HepG2 (cell line): ENCODE measurements around the gene CASD1. TPM values are rescaled to one million over a fixed set of nuclear protein-coding genes. Genes with fewer than 3 reads are reported as not detected.

ENCODE experiments used
- ATAC-seq: fragments of 200-7000 bp; cut with Tn5 transposase; 3 replicates; pipeline ENCODE4 v1.9.1; 2020; ENCODE audit warnings: mild to moderate bottlenecking, moderate library complexity
- BruUV-seq: library from RNA; stranded (reverse); fragments of 400-500 nt; replicated peaks from 2 replicates; lab custom pipeline; 2021; lab: Mats Ljungman, UMichigan
- CTCF ChIA-PET: fragments of 300-600 bp; formaldehyde crosslinking; extraction: SDS; loops from one replicate; lab custom pipeline; 2021; ENCODE audit warnings: low total read pairs, inconsistent platforms, low intra/inter-chr PET ratio; lab: Yijun Ruan, JAX
- POLR2A ChIA-PET: fragments of 350-600 bp; sonication (Branson Sonifier 250); formaldehyde crosslinking; loops from one replicate; lab custom pipeline; 2020; ENCODE audit warnings: antibody characterized with exemption, inconsistent platforms; lab: Yijun Ruan, JAX
- DNase-seq: peaks from one replicate; pipeline ENCODE4 v3.0.0-alpha.2; 2015; ENCODE audit warnings: low spot score
- FAIRE-seq: peaks from 3 replicates; lab custom pipeline; 2011; peaks lifted over from hg19 to GRCh38; lab: Jason Lieb, UNC
- H2AFZ ChIP-seq: one replicate; pipeline ENCODE4 v1.6.1; 2011; ENCODE audit warnings: low read length, inconsistent platforms
- H3K27ac ChIP-seq: fragments of 300-600 bp; 3 replicates; pipeline ENCODE4 v1.8.0; 2011; ENCODE audit warnings: mixed run types, mild to moderate bottlenecking, mixed read lengths, low read length, inconsistent platforms; ENCODE audit not compliant: insufficient read depth; ENCODE audit errors: extremely low read length
- H3K27me3 ChIP-seq, 2 experiments: fragments of 200-600 bp in 1 of 2; 2 replicates in 1 of 2; 3 replicates in 1 of 2; pipeline versions ENCODE4 v1.6.0 to v1.8.0; 2011; ENCODE audit warnings: low read length in 2 of 2, mild to moderate bottlenecking in 2 of 2, moderate library complexity in 2 of 2, inconsistent platforms in 1 of 2; ENCODE audit not compliant: insufficient read depth in 2 of 2, control insufficient read depth in 1 of 2
- H3K36me3 ChIP-seq, 2 experiments: fragments of 200-600 bp in 1 of 2; replicated peaks in 1 of 2; 2 replicates in 1 of 2; 3 replicates in 1 of 2; pipeline versions ENCODE4 v1.5.1 to v1.8.0; 2011; ENCODE audit warnings: low read length in 2 of 2, inconsistent platforms in 1 of 2; ENCODE audit not compliant: insufficient read depth in 2 of 2, control insufficient read depth in 1 of 2
- H3K4me1 ChIP-seq: 2 replicates; pipeline ENCODE4 v1.5.1; 2012; ENCODE audit warnings: low read length, inconsistent platforms; ENCODE audit not compliant: insufficient read depth
- H3K4me2 ChIP-seq: 2 replicates; pipeline ENCODE4 v1.6.0; 2011; ENCODE audit warnings: low read depth, low read length, inconsistent platforms
- H3K4me3 ChIP-seq, 3 experiments: fragments of 200-600 bp in 1 of 3; sonication (generic), shearing (Covaris generic) in 1 of 3; replicated peaks in 1 of 3; 2 replicates each; pipeline ENCODE4 v1.5.1; 2011 to 2016; ENCODE audit warnings: low read length in 3 of 3, inconsistent platforms in 2 of 3, low read depth in 2 of 3, mild to moderate bottlenecking in 2 of 3, control low read depth in 1 of 3, mixed read lengths in 1 of 3; ENCODE audit not compliant: insufficient read depth in 1 of 3
- H3K79me2 ChIP-seq: one replicate; pipeline ENCODE4 v1.6.1; 2011; ENCODE audit warnings: low read length, inconsistent platforms; ENCODE audit not compliant: insufficient read depth
- H3K9ac ChIP-seq: 2 replicates; pipeline ENCODE4 v1.6.0; 2011; ENCODE audit warnings: mild to moderate bottlenecking, low read depth, low read length, inconsistent platforms; ENCODE audit not compliant: insufficient read depth
- H3K9me3 ChIP-seq: 2 replicates; pipeline ENCODE4 v1.5.1; 2012; ENCODE audit warnings: mild to moderate bottlenecking, low read length
- H4K20me1 ChIP-seq: 2 replicates; pipeline ENCODE4 v1.6.0; 2011; ENCODE audit warnings: inconsistent platforms, mild to moderate bottlenecking, low read length, moderate library complexity; ENCODE audit not compliant: insufficient read depth
- HNRNPH1 ChIP-seq: fragments of 200-400 bp; formaldehyde crosslinking; optimal IDR thresholded peaks from 2 replicates; pipeline ENCODE3; 2017; ENCODE audit warnings: mild to moderate bottlenecking, low read depth, low read length
- MTF2 ChIP-seq: sonication (generic); formaldehyde crosslinking; IDR thresholded peaks from 2 replicates; pipeline ENCODE4 v1.5.0; 2020; ENCODE audit warnings: missing genetic modification reagents, borderline replicate concordance
- SMARCE1 ChIP-seq: fragments of 450-650 bp; IDR thresholded peaks from 2 replicates; pipeline ENCODE4 v1.6.1; 2017; ENCODE audit warnings: borderline replicate concordance
- SRSF9 ChIP-seq: fragments of 200-400 bp; formaldehyde crosslinking; IDR thresholded peaks from 2 replicates; pipeline ENCODE4 v1.6.1; 2018; ENCODE audit warnings: borderline replicate concordance, mild to moderate bottlenecking, low read depth, low read length; ENCODE audit not compliant: insufficient read depth, poor library complexity, severe bottlenecking
- TBX2 ChIP-seq: sonication (generic); formaldehyde crosslinking; IDR thresholded peaks from 2 replicates; pipeline ENCODE4 v1.5.0; 2020; ENCODE audit warnings: missing genetic modification reagents, mild to moderate bottlenecking, borderline replicate concordance
- THAP11 ChIP-seq: IDR thresholded peaks from 2 replicates; pipeline ENCODE4 v1.6.1; 2016; ENCODE audit warnings: missing biosample characterization, missing genetic modification reagents
- YEATS4 ChIP-seq: sonication (generic); formaldehyde crosslinking; IDR thresholded peaks from 2 replicates; pipeline ENCODE4 v1.4.0; 2020; ENCODE audit warnings: missing genetic modification reagents, borderline replicate concordance
- ZBTB1 ChIP-seq: sonication (generic); formaldehyde crosslinking; IDR thresholded peaks from 2 replicates; pipeline ENCODE4 v1.4.0; 2020; ENCODE audit warnings: missing genetic modification reagents, borderline replicate concordance
- ZNF33B ChIP-seq: sonication (generic); formaldehyde crosslinking; IDR thresholded peaks from 2 replicates; pipeline ENCODE4 v1.5.1; 2020; ENCODE audit warnings: mild to moderate bottlenecking, missing genetic modification reagents
- WGBS: methylation state at CpG from one replicate; pipeline ENCODE4 v1.1.6; 2017; ENCODE audit warnings: low lambda C conversion rate; 5-methylcytosine and 5-hydroxymethylcytosine counted together
- in situ Hi-C: cut with HindIII; loops from 2 replicates; pipeline ENCODE4 v1.10.0; 2017; ENCODE audit warnings: low pct_unique_long_range_greater_than_20kb; ENCODE audit not compliant: extremely low pct_ligation_motif_present
- intact Hi-C: fragments of 100-400 bp; cut with micrococcal nuclease; formaldehyde crosslinking; loops from one replicate; pipeline ENCODE4 v1.10.0; 2022; ENCODE audit not compliant: unreplicated experiment
- polyA plus RNA-seq, 8 experiments: library from polyadenylated mRNA; depleted of rRNA in 3 of 8; stranded (reverse) in 7 of 8; unstranded in 1 of 8; fragments of >200 nt; fragmentation: Illumina TruSeq in 4 of 8; extraction: Trizol in 4 of 8; gene quantifications; 2 replicates each; pipeline versions ENCODE4 v1.2.1 to v1.2.3, GENCODE V29; 2011 to 2016; ENCODE audit warnings: low read depth in 4 of 8, missing spikeins in 1 of 8, mixed read lengths in 1 of 8; ENCODE audit not compliant: insufficient read depth in 1 of 8
- total RNA-seq, 5 experiments: library from RNA; depleted of rRNA; stranded (reverse); fragments of >200 nt; fragmentation: Illumina TruSeq; extraction: Trizol; gene quantifications; 2 replicates each; pipeline ENCODE4 v1.2.3, GENCODE V29; 2016; ENCODE audit warnings: low read depth in 1 of 5
- TF ChIP-seq, protein P1 (sequence below): sonication (generic); formaldehyde crosslinking; IDR thresholded peaks from 2 replicates; pipeline ENCODE4 v1.8.0; 2022; ENCODE audit warnings: mild to moderate bottlenecking, missing genetic modification reagents, moderate library complexity
- TF ChIP-seq, protein P2 (sequence below): sonication (generic); formaldehyde crosslinking; IDR thresholded peaks from 2 replicates; pipeline ENCODE4 v1.4.0; 2020; ENCODE audit warnings: mild to moderate bottlenecking, missing genetic modification reagents
- TF ChIP-seq, protein P3 (sequence below): sonication (generic); formaldehyde crosslinking; IDR thresholded peaks from 2 replicates; pipeline ENCODE4 v1.4.0; 2020; ENCODE audit warnings: mild to moderate bottlenecking, missing genetic modification reagents

CASD1 gene
- total and polyA plus RNA-seq, 2 of the 13 experiments (the other 11 are each of a cell fraction or from before 2014, with no cell fraction given): 22.9 to 32.6 TPM

DNA sequence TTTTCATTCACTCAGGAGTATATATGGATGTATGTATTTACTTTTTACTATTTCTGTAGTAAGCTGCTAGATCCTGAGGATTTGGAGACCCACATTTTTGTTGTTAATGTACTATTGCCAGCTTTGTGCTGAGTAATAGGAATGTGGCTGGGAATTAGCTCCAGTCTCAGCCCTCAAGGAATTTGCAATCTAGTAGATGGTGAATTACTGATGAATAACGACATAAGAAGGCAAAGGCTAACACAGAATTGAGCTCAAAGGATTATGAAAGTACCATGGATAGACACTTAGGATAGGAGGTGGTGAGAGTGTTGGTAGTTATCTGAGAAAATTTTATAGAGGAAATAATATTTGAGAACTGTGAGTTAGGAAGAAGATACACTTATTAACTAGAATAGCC is 19.9 kb downstream of the CASD1 start (continued):
- TF ChIP-seq TBX2 (CRISPR knock-in tag) (no peak), SRSF9 (no peak)
- TF ChIP-seq, protein P1, sequence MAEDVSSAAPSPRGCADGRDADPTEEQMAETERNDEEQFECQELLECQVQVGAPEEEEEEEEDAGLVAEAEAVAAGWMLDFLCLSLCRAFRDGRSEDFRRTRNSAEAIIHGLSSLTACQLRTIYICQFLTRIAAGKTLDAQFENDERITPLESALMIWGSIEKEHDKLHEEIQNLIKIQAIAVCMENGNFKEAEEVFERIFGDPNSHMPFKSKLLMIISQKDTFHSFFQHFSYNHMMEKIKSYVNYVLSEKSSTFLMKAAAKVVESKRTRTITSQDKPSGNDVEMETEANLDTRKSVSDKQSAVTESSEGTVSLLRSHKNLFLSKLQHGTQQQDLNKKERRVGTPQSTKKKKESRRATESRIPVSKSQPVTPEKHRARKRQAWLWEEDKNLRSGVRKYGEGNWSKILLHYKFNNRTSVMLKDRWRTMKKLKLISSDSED (CRISPR knock-in tag): no peak
- TF ChIP-seq, all 625 proteins: peak for 0

DNA sequence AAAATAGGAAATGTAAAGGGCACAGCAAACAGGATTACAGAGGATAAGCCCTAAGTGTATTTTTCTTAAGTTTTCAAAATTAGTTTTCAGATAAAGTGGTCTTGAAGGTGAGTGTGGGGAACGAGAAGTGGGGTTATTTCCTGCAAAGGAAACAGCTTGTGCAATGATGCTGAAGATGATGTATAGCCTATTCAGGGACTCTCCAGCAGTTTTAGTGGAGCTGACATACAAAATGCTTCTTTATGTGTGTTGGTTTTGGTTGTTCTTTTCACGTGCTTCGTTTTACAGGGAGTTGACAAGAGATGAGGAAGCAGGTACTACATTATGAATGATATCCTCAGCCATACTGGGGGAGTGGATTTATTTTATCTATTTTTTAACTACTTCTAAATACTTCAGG is 20.5 kb downstream of the CASD1 start:
- no peaks in the 10 kb centered on the region for H3K79me2 ChIP-seq
- 96% methylated on average over 3 of the region's 3 CpGs for WGBS
- H4K20me1 ChIP-seq: no peaks in the 10 kb centered on the region
- H2AFZ ChIP-seq: no peak overlapping the region
- no peak for ATAC-seq
- POLR2A ChIA-PET: no interaction called here
- H3K36me3 ChIP-seq: peaks cover 6 to 42% of the 10 kb centered on the region in 2 experiments; a peak in 4 of 5 replicates
- H3K9ac ChIP-seq: no peak overlapping the region
- no peak overlapping the region for H3K27ac ChIP-seq
- no peaks in the 10 kb centered on the region for H3K9me3 ChIP-seq
- CTCF ChIA-PET: no interaction called here
- BruUV-seq: no TSS peak
- H3K4me3 ChIP-seq: no peak overlapping the region
- H3K4me1 ChIP-seq: no peaks in the 10 kb centered on the region
- no peak for DNase-seq
- no peak overlapping the region for H3K4me2 ChIP-seq
- H3K27me3 ChIP-seq: no peaks in the 10 kb centered on the region
- in situ Hi-C loops: no loop called here
- FAIRE-seq: no peak
- intact Hi-C loops: no loop called here
- TF ChIP-seq, protein P2, sequence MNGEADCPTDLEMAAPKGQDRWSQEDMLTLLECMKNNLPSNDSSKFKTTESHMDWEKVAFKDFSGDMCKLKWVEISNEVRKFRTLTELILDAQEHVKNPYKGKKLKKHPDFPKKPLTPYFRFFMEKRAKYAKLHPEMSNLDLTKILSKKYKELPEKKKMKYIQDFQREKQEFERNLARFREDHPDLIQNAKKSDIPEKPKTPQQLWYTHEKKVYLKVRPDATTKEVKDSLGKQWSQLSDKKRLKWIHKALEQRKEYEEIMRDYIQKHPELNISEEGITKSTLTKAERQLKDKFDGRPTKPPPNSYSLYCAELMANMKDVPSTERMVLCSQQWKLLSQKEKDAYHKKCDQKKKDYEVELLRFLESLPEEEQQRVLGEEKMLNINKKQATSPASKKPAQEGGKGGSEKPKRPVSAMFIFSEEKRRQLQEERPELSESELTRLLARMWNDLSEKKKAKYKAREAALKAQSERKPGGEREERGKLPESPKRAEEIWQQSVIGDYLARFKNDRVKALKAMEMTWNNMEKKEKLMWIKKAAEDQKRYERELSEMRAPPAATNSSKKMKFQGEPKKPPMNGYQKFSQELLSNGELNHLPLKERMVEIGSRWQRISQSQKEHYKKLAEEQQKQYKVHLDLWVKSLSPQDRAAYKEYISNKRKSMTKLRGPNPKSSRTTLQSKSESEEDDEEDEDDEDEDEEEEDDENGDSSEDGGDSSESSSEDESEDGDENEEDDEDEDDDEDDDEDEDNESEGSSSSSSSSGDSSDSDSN (CRISPR knock-in tag): no peak
- no peak for TF ChIP-seq YEATS4 (CRISPR knock-in tag)
- TF ChIP-seq HNRNPH1: no peak
- TF ChIP-seq ZNF33B (CRISPR knock-in tag): no peak
- no peak for TF ChIP-seq THAP11 (CRISPR knock-in tag)
- TF ChIP-seq SMARCE1: no peak
- no peak for TF ChIP-seq MTF2 (CRISPR knock-in tag)
- TF ChIP-seq, protein P3, sequence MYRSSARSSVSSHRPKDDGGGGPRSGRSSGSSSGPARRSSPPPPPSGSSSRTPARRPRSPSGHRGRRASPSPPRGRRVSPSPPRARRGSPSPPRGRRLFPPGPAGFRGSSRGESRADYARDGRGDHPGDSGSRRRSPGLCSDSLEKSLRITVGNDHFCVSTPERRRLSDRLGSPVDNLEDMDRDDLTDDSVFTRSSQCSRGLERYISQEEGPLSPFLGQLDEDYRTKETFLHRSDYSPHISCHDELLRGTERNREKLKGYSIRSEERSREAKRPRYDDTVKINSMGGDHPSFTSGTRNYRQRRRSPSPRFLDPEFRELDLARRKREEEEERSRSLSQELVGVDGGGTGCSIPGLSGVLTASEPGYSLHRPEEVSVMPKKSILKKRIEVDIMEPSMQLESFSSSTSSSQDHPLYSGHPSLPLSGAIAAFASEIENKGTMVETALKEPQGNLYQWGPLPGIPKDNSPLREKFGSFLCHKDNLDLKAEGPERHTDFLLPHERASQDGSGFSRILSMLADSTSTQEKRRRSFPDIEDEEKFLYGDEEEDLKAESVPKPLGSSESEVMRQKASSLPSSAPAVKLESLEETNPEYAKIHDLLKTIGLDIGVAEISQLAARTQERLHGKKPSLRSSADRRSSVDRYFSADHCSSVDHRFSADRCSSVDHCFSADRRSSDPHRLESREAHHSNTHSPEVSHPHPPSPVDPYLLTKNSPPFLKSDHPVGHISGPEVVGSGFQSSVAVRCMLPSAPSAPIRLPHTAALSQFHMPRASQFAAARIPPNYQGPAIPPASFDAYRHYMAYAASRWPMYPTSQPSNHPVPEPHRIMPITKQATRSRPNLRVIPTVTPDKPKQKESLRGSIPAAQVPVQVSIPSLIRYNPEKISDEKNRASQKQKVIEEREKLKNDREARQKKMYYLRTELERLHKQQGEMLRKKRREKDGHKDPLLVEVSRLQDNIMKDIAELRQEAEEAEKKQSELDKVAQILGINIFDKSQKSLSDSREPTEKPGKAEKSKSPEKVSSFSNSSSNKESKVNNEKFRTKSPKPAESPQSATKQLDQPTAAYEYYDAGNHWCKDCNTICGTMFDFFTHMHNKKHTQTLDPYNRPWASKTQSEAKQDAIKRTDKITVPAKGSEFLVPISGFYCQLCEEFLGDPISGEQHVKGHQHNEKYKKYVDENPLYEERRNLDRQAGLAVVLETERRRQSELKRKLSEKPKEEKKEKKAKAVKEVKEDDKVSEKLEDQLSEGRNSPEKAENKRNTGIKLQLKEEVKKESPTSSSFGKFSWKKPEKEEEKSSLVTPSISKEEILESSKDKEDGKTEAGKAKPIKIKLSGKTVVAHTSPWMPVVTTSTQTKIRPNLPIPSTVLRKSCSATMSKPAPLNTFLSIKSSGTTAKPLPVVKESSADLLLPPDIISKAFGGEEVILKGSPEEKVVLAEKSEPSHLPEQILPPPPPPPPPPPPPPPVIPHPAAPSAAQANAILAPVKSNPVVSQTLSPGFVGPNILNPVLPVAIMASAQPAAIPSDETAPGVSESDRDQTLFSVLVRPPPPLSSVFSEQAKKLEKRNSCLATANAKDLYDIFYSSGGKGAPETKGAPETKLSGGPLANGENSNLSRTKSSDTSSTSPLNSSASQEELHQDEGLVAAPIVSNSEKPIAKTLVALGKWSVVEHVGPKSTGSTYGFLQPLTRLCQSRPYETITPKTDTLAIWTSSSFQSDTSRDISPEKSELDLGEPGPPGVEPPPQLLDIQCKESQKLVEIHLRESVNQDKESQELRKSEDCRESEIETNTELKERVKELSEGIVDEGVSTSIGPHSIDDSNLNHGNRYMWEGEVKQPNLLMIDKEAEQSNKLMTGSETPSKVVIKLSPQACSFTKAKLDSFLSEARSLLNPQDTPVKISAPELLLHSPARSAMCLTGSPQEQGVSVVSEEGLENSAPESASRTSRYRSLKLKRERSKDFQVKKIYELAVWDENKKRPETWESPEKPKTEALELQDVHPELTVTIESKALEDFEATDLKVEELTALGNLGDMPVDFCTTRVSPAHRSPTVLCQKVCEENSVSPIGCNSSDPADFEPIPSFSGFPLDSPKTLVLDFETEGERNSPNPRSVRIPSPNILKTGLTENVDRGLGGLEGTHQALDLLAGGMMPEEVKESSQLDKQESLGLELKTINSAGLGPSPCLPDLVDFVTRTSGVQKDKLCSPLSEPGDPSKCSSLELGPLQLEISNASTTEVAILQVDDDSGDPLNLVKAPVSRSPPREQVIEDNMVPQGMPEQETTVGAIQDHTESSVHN: no peak
- TF ChIP-seq ZBTB1 (CRISPR knock-in tag): no peak
